Measurements from ENCODE around the gene ATG101. TPM values are rescaled to one million over a fixed set of nuclear protein-coding genes. Genes with fewer than 3 reads are reported as not detected.
"Not testable (repeated sequence)": the region's sequence is repeated elsewhere in the genome, so short reads cannot be mapped to it uniquely, and the experiment has no call there.

The ATG101 gene
- total RNA-seq, 4 donors from 2014 or later, result 33.6 to 65.5 (median 52.6) TPM

- no peak for ATAC-seq (ENCODE audit: low FRiP score)
- no peak for DNase-seq (ENCODE audit: low spot score)
- TF ChIP-seq, protein P1, sequence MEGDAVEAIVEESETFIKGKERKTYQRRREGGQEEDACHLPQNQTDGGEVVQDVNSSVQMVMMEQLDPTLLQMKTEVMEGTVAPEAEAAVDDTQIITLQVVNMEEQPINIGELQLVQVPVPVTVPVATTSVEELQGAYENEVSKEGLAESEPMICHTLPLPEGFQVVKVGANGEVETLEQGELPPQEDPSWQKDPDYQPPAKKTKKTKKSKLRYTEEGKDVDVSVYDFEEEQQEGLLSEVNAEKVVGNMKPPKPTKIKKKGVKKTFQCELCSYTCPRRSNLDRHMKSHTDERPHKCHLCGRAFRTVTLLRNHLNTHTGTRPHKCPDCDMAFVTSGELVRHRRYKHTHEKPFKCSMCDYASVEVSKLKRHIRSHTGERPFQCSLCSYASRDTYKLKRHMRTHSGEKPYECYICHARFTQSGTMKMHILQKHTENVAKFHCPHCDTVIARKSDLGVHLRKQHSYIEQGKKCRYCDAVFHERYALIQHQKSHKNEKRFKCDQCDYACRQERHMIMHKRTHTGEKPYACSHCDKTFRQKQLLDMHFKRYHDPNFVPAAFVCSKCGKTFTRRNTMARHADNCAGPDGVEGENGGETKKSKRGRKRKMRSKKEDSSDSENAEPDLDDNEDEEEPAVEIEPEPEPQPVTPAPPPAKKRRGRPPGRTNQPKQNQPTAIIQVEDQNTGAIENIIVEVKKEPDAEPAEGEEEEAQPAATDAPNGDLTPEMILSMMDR (IDR thresholded peaks at IDR 0.05), result no peak
Measured at GRCh38 chr12:52091869-52092268, 22.1 kb downstream of the ATG101 start.

DNA sequence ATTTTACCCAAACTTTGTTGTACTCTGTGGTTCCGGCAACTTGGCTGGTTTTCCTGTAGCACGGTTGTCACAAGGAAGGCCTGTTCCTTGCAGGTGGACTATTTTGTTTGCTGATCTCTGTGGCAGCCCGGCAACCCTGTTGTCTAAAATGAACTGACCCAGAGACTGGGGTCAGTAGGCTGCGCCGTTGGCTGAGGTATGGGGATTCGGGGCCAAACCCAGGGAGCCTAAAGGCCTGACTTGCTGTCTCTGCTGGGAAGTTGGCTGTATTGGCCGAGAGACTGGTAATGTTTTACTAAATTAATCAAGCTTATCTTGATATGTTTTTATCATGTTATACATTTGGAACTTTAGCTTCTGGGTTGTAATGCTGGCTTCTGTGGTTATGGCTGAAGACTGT is 23.6 kb downstream of the ATG101 start:
- ATAC-seq (ENCODE audit: low FRiP score) (no peak), DNase-seq (ENCODE audit: low spot score) (no peak)
- TF ChIP-seq, protein P1 (IDR thresholded peaks at IDR 0.05), result no peak

DNA sequence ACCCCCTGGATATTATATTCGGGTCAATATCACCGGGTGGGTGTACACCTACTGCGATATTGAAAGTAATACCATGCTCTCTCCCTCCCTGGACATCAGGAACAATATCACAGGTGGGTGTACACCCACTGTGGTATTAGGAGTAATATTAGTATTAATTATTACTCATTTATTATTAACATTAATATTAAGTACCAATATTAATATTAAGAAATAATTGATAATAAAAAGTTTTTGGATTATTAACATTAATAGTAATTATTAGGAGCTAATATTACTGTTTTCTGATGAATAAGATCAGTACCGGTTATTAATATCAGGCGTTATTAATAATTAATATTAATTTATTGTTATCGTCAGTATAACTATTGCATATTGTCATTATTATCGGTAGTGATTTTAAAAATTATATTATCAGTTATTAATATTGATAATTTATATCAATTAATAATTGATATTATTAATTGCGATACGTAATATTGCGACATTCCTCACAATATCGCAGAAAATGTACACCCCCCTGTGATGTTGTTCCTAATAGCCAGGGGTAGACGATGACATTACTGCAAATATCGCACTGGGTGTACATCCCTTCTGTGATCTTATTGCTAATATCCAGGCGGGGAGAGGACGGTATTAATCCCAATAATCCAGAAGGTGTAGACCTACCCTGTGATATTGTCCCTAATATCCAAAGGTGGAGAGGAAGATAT is 26.7 kb downstream of the ATG101 start:
- no peak for DNase-seq (ENCODE audit: low spot score)
- TF ChIP-seq, protein P1 (IDR thresholded peaks at IDR 0.05), result no peak
- no peak for ATAC-seq (ENCODE audit: low FRiP score)

GRCh38 chr12:52097045-52097666 is 27.4 kb downstream of the ATG101 start:
- ATAC-seq (ENCODE audit: low FRiP score) (no peak), DNase-seq (ENCODE audit: low spot score) (no peak)
- TF ChIP-seq, protein P1 (IDR thresholded peaks at IDR 0.05), result no peak

- ATAC-seq (ENCODE audit: low FRiP score); DNase-seq (ENCODE audit: low spot score): not testable (repeated sequence)
Measured at GRCh38 chr12:52104431-52105089, 34.8 kb downstream of the ATG101 start.

DNA sequence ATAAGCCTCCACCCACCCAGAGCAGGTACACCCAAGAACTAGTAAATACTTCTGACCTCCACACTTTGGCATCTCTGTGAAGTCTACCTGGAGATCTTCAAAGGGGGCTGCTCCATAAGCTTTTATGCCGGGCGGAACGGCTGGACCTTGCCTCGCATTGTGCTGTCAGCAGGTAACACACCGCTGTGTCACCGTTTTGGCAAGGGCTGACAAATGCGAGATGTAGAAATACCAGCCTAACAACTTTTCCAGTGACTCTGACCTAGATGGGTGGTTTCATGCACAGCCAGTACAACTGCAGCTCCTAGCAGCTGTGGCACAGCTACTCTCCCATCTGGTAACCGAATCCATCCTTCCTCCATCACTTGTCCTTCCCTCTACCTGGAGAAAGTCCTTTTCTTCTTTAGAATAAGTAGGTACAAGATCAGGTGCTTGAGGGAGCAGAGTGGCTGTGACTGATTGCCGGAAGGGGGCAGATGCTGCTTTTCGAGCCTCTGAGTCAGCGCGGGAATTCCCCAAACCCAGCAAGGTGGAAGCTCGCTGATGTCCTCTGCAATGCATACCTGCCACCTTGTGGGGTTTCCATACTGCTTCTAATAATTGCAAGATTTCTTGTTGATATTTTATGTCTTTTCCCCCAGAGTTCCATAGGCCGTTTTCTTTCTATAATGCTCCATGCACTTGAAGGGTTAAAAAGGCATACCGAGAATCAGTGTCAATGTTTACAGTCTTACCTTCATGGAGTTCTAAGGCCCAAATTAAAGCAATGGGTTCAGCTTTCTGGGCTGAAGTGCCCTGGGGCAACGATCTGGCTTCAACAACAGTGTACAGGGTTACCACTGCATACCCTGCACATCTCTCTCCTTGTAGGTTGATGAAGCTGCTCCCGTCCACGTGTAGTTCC is 46.7 kb downstream of the ATG101 start:
- DNase-seq (ENCODE audit: low spot score); ATAC-seq (ENCODE audit: low FRiP score): not testable (repeated sequence)

GRCh38 chr12:52117806-52118475 is 48.2 kb downstream of the ATG101 start:
- ATAC-seq (ENCODE audit: low FRiP score); DNase-seq (ENCODE audit: low spot score): not testable (repeated sequence)
